Mesothelial cell of epicardium (in vitro differentiated cells): Measurements from ENCODE around the gene CNST. TPM values are rescaled to one million over a fixed set of nuclear protein-coding genes. Genes with fewer than 3 reads are reported as not detected.

ENCODE experiments used
- DNase-seq, 2 experiments: peaks; one replicate each; pipeline ENCODE4 v3.0.0; 2021; ENCODE audit warnings: low spot score in 2 of 2; ENCODE audit not compliant: unreplicated experiment in 2 of 2
- H3K27ac Mint-ChIP-seq: 2 replicates; pipeline ENCODE4 v1.8.0; 2021; ENCODE audit warnings: mixed read lengths
- H3K27me3 Mint-ChIP-seq: 2 replicates; pipeline ENCODE4 v1.8.0; 2021; ENCODE audit warnings: low read depth, mixed read lengths
- H3K36me3 Mint-ChIP-seq: 2 replicates; pipeline ENCODE4 v1.8.0; 2021; ENCODE audit warnings: mixed read lengths
- H3K4me1 Mint-ChIP-seq: 2 replicates; pipeline ENCODE4 v1.8.0; 2021; ENCODE audit warnings: mixed read lengths
- H3K4me3 Mint-ChIP-seq: 2 replicates; pipeline ENCODE4 v1.8.0; 2021; ENCODE audit warnings: mild to moderate bottlenecking, moderate library complexity, mixed read lengths
- H3K9me3 Mint-ChIP-seq: 2 replicates; pipeline ENCODE4 v1.8.0; 2021; ENCODE audit warnings: mixed read lengths
- total RNA-seq: library from RNA; stranded (reverse); gene quantifications from 3 replicates; pipeline ENCODE4 v1.2.1, GENCODE V29; 2021
- TF ChIP-seq, protein P1 (sequence below): fragments of 200-600 bp; sonication (generic); IDR thresholded peaks from one replicate; pipeline ENCODE4 v1.5.0; 2021; ENCODE audit warnings: antibody characterized with exemption; ENCODE audit not compliant: unreplicated experiment

The CNST gene
- total RNA-seq, 1 donor from 2014 or later, result 21.0 TPM

DNA sequence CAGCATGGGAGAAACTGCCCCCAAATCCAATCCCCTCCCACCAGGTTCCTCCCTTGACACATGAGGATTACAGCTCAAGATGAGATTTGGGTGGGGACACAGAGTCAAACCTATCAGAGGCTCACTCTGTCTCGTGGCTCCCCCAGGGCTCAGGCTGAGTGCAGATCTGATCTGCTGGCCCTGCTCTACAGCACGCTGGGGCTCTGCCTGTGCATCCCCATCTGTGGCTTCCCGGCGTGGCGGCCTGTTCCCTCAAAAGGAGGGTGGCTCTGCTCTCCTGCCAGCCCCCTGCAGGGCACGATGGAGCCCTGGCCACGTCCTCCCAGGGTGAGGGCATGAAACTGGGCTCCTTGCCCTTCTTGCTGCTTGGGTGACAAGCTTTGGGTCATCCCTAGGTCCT lies 39.3 kb upstream of the CNST start:
- Mint-ChIP-seq H3K4me1 (no peaks in the 10 kb centered on the region), H3K9me3 (peaks cover 13% of the 10 kb centered on the region), H3K36me3 (no peaks in the 10 kb centered on the region), H3K27ac (no peak overlapping the region), H3K4me3 (no peak overlapping the region), H3K27me3 (peaks cover 7% of the 10 kb centered on the region)
- TF ChIP-seq, protein P1, sequence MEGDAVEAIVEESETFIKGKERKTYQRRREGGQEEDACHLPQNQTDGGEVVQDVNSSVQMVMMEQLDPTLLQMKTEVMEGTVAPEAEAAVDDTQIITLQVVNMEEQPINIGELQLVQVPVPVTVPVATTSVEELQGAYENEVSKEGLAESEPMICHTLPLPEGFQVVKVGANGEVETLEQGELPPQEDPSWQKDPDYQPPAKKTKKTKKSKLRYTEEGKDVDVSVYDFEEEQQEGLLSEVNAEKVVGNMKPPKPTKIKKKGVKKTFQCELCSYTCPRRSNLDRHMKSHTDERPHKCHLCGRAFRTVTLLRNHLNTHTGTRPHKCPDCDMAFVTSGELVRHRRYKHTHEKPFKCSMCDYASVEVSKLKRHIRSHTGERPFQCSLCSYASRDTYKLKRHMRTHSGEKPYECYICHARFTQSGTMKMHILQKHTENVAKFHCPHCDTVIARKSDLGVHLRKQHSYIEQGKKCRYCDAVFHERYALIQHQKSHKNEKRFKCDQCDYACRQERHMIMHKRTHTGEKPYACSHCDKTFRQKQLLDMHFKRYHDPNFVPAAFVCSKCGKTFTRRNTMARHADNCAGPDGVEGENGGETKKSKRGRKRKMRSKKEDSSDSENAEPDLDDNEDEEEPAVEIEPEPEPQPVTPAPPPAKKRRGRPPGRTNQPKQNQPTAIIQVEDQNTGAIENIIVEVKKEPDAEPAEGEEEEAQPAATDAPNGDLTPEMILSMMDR, result no peak
- no peak for DNase-seq

DNA sequence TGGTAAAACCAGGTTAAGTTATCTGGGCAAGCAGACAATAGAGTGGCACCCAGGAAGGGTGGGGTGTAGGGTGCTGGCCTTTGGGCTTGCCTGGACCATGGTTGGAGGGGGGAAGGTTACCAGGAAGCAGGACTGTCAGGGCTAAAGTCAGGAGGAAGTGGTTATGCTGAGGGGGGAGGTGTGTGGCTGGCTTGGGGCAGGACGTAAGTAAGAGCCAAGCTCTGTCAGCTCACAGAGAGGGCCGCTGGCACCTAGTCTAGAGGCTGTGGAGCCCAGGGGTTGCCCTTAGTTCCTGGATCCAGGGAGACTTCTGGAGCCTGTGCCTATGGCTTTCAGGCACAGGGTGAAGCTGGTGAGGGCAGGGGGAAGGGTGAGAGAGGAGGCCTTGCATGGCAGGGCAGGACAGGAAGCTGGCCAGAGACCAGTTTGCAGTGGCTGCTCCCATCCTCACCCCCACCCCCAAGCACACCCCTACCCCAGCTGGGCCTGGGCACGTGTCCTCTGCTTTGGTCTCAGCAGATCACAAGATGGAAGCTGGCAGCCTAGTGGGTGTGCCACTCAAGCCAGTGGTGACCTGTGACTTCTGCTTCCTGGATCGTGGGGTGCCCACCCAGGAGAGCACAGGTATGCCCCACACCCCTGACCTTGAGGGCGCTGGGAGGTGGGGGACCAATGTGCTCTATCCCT lies 38.7 kb upstream of the CNST start:
- no peak for DNase-seq
- Mint-ChIP-seq H3K27me3 (peaks cover 9% of the 10 kb centered on the region), H3K4me1 (no peaks in the 10 kb centered on the region), H3K4me3 (no peak overlapping the region), H3K27ac (no peak overlapping the region), H3K9me3 (peaks cover 13% of the 10 kb centered on the region), H3K36me3 (no peaks in the 10 kb centered on the region)
- TF ChIP-seq, protein P1, result no peak

DNA sequence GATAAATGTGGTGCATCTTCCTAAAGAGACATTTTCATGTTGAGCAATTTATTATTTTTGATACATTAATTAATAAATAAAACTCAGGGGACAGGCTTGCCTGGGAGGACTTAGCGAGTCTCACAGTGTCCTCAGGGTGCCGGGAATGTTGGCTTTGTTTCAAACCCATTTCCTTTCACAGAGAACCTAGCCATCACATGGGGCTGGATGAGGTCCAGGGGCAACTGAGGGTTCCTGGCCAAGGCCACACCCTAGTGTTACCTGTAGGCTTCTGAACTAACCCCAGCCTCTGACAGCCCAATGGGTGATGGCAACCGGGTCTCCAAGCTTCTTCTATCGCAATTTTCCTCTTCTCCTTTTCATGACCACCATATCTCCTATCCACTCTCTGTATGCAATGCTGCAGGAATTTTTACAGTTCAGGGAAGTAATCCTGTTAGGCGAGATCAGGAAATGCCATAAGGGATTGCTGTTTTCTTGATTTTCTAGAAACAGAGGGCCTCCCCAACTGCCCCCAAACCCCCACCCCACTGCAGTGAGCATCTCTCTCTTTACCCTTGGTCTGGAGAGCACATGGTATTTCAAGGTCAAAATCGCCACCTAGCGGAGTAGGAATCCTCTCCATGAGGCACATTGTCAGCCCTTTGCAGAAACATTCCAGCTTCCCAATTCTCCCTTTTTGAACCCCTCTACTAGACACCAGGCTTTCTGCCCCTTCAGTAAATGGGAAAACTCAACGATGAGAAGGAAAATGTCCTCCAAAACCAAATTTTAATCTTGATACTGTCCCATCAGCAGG lies 37.1 kb upstream of the CNST start:
- Mint-ChIP-seq H3K36me3 (no peaks in the 10 kb centered on the region), H3K4me1 (no peaks in the 10 kb centered on the region), H3K4me3 (no peak overlapping the region), H3K27ac (no peak overlapping the region), H3K27me3 (peaks cover 11% of the 10 kb centered on the region), H3K9me3 (peaks cover 13% of the 10 kb centered on the region)
- TF ChIP-seq, protein P1, result no peak
- no peak for DNase-seq

DNA sequence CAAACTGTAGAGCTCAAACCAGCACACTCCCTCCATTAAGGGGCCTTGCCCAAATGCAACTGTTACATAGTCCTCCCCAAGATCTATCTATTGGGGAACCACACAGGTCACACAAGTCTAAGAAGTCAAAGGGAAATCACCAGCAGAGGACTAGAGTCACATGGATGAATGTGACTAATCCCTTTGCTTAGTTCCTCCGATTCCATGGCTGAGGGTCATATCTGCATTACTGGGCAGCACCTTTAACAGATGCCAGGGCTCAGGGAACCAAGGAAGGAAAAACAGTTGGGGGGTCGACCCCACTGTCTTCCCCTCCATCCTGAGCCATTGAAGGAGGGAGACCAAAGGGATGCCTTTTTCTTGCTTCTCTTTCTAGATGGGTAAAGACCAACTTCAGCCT lies 35.8 kb upstream of the CNST start:
- no peak overlapping the region for H3K4me3 Mint-ChIP-seq
- peaks cover 15% of the 10 kb centered on the region for H3K27me3 Mint-ChIP-seq
- TF ChIP-seq, protein P1, result no peak
- H3K9me3 Mint-ChIP-seq, result peaks cover 13% of the 10 kb centered on the region
- H3K4me1 Mint-ChIP-seq, result no peaks in the 10 kb centered on the region
- no peak overlapping the region for H3K27ac Mint-ChIP-seq
- H3K36me3 Mint-ChIP-seq, result no peaks in the 10 kb centered on the region
- DNase-seq, result no peak

DNA sequence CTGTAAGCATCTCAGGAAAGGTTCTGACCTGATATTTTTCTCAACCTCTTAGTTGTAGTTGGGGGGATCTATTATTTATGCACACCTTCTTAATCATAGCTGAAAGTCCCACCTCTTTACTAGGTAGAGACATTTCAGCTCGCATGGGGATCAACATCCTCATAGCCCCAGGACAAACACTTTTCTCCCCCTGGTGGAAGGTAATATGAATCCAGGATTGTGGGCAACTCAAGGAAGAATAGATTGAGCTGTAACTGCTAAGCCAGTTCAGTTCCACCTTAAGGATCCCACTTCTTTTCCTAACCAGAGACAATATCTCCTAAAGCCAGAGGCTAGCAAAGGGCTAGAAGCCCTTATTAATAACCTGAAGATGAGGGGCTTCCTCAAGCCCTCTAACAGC lies 33.7 kb upstream of the CNST start:
- TF ChIP-seq, protein P1, result no peak
- Mint-ChIP-seq H3K27me3 (peaks cover 15% of the 10 kb centered on the region), H3K4me3 (no peak overlapping the region), H3K9me3 (peaks cover 13% of the 10 kb centered on the region), H3K27ac (no peak overlapping the region), H3K36me3 (no peaks in the 10 kb centered on the region), H3K4me1 (no peaks in the 10 kb centered on the region)
- DNase-seq, result no peak
